Transverse colon (tissue), 4 donors: ENCODE results near the gene DCHS2. TPM values are rescaled to one million over a fixed set of nuclear protein-coding genes. Genes with fewer than 3 reads are reported as not detected.

Source experiments
- DNase-seq: peaks from one replicate; pipeline ENCODE4 v3.0.0-alpha.2; 2019
- H3K27ac ChIP-seq, 4 donors: fragments of 200-600 bp; sonication (generic); 2 replicates each; pipeline ENCODE4 v1.5.1; 2016 to 2018; ENCODE audit warnings: inconsistent platforms in 4 of 4
- H3K27me3 ChIP-seq: fragments of 200-600 bp; sonication (generic); 2 replicates; pipeline ENCODE4 v1.5.1; 2017; ENCODE audit warnings: inconsistent platforms
- H3K36me3 ChIP-seq, 4 donors: fragments of 200-600 bp; sonication (generic); 2 replicates each; pipeline ENCODE4 v1.5.1; 2017 to 2019; ENCODE audit warnings: inconsistent platforms in 4 of 4
- H3K4me1 ChIP-seq, 4 donors: fragments of 200-600 bp; sonication (generic); 2 replicates each; pipeline ENCODE4 v1.5.1; 2017 to 2020; ENCODE audit warnings: inconsistent platforms in 4 of 4
- H3K4me3 ChIP-seq, 4 donors: fragments of 200-600 bp; sonication (generic); 1 replicate in 1 of 4; 2 replicates in 3 of 4; pipeline versions ENCODE4 v1.5.1 to v1.6.1; 2017 to 2019; ENCODE audit warnings: inconsistent platforms in 4 of 4
- H3K9me3 ChIP-seq, 2 donors: fragments of 200-600 bp; sonication (generic); 2 replicates each; pipeline ENCODE4 v1.5.1; 2017 to 2019; ENCODE audit warnings: inconsistent platforms in 2 of 2
- CTCF ChIP-seq, 5 experiments: fragments of 200-600 bp in 3 of 5; fragments of 450-650 bp in 2 of 5; sonication (generic) in 3 of 5; IDR thresholded peaks; 1 replicate in 2 of 5; 2 replicates in 3 of 5; pipeline ENCODE4 v1.5.1; 2016 to 2017; ENCODE audit warnings: antibody characterized with exemption in 5 of 5, inconsistent platforms in 3 of 5, mild to moderate bottlenecking in 2 of 5, moderate library complexity in 1 of 5
- EP300 ChIP-seq: sonication (generic); formaldehyde crosslinking; IDR thresholded peaks from one replicate; pipeline ENCODE4 v1.6.1; 2017; ENCODE audit warnings: antibody characterized with exemption, low read depth
- POLR2A ChIP-seq: fragments of 450-650 bp; IDR thresholded peaks from one replicate; pipeline ENCODE4 v1.6.1; 2016; ENCODE audit warnings: antibody characterized with exemption, mild to moderate bottlenecking, moderate library complexity
- POLR2AphosphoS5 ChIP-seq, 3 donors: sonication (generic); formaldehyde crosslinking; IDR thresholded peaks; one replicate each; pipeline ENCODE4 v1.6.1; 2016; ENCODE audit warnings: antibody characterized with exemption in 3 of 3
- WGBS, 2 donors: methylation state at CpG; one replicate each; pipeline ENCODE4 v1.1.5; 2018; ENCODE audit warnings: low coverage in 1 of 2; 5-methylcytosine and 5-hydroxymethylcytosine counted together
- in situ Hi-C, 4 donors: fragments of 200-750 bp; cut with MboI; loops; one replicate each; pipeline versions ENCODE4 v1.15.0 to v1.15.1; 2017; ENCODE audit warnings: low sequenced_read_pairs in 3 of 4, low pct_ligation_motif_present in 1 of 4, low pct_unique_long_range_greater_than_20kb in 1 of 4
- intact Hi-C: fragments of 100-400 bp; cut with DNase I; formaldehyde crosslinking; loops from one replicate; pipeline ENCODE4 v1.15.1; 2023; ENCODE audit warnings: low total_unique reads
- total RNA-seq, 4 donors: library from RNA; depleted of rRNA; stranded (reverse); fragments of >200 nt; gene quantifications; one replicate each; pipeline ENCODE4 v1.1.0, GENCODE V29; 2016

The DCHS2 gene
- total RNA-seq, 4 donors from 2014 or later: 0.60 to 20.6 (median 2.9) TPM

- Histone ChIP-seq H3K9me3 (no peaks in the 10 kb centered on the region), H3K27ac (no peak overlapping the region), H3K27me3 (no peaks in the 10 kb centered on the region), H3K4me3 (no peak overlapping the region), H3K36me3 (no peaks in the 10 kb centered on the region), H3K4me1 (peaks cover 0 to 20% (median 0%) of the 10 kb centered on the region in 4 donors)
- no peak for DNase-seq
- intact Hi-C loops (no loop called here), in situ Hi-C loops (no loop called here)
- no peak for TF ChIP-seq POLR2A
- TF ChIP-seq POLR2AphosphoS5 (IDR thresholded peaks at IDR 0.05): no peak
- TF ChIP-seq CTCF (IDR thresholded peaks at IDR 0.05): no peak
- TF ChIP-seq EP300: no peak
- 68 to 70% methylated on average over 2 to 4 of the region's 4 CpGs for WGBS, 2 donors
Observed at GRCh38 chr4:154527308-154527707, 35.7 kb upstream of the DCHS2 start.

DNA sequence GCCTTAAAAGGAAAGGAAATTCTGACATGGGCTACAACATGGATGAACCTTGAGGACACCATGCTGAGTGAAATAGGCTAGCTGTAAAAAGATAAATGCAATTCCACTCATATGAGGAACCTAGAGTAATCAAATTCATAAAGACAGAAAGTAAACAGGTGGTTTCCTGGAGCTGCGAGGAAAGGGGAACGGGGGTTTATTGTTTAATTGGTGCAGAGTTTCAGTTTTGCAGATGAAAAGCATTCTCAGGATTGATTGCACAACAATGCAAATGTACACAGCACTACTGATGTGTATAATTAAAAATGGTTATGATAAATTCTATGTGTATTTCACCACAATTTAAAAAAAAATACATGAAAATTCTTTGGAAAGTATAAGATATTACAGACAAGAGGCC is 34.6 kb upstream of the DCHS2 start:
- H3K9me3 ChIP-seq: no peaks in the 10 kb centered on the region
- H3K4me3 ChIP-seq: no peak overlapping the region
- no peak overlapping the region for H3K27ac ChIP-seq
- H3K4me1 ChIP-seq: peaks cover 0 to 20% (median 0%) of the 10 kb centered on the region in 4 donors
- WGBS, 2 donors: 8 to 15% methylated on average over 2 of the region's 2 CpGs
- intact Hi-C loops: no loop called here
- H3K36me3 ChIP-seq: no peaks in the 10 kb centered on the region
- no peak for DNase-seq
- in situ Hi-C loops: no loop called here
- TF ChIP-seq EP300: no peak
- TF ChIP-seq POLR2AphosphoS5 (IDR thresholded peaks at IDR 0.05): no peak
- TF ChIP-seq POLR2A: no peak
- TF ChIP-seq CTCF (IDR thresholded peaks at IDR 0.05): no peak
- H3K27me3 ChIP-seq: no peaks in the 10 kb centered on the region

DNA sequence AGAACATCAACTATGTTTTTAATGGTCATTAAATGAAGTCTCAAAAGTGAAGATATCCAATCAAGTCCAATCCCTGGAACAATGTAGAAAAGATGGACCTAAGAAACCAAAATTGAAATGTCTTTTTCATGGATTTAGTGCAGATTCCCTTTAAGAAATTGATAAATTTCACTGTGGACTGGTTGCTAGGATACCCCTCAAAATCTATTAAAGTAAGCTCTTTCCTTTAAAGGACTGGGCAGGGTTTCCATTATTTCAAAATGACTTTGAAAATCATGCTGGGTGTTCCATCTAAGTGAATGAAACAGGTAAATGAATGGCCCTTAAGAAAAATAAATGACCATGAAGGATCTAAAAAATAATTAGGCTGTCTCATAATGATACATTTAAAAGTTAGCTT is 30.0 kb upstream of the DCHS2 start:
- Histone ChIP-seq H3K27me3 (peaks cover 4% of the 10 kb centered on the region), H3K4me3 (no peak overlapping the region), H3K4me1 (peaks cover 0 to 8% (median 0%) of the 10 kb centered on the region in 4 donors), H3K36me3 (no peaks in the 10 kb centered on the region), H3K27ac (no peak overlapping the region), H3K9me3 (no peaks in the 10 kb centered on the region)
- intact Hi-C loops: no loop called here
- no peak for TF ChIP-seq CTCF (IDR thresholded peaks at IDR 0.05)
- TF ChIP-seq POLR2AphosphoS5 (IDR thresholded peaks at IDR 0.05): no peak
- TF ChIP-seq EP300: no peak
- TF ChIP-seq POLR2A: no peak
- no peak for DNase-seq
- in situ Hi-C loops: loop anchor here in 1 of 4 donors (25.0 kb wide), 1 partner anchor 734 kb away; the partner anchor contains the start of gene SFRP2

GRCh38 chr4:154519214-154519613 is 27.6 kb upstream of the DCHS2 start:
- in situ Hi-C loops (loop anchor here in 1 of 4 donors (25.0 kb wide), 1 partner anchor 732 kb away; the partner anchor contains the start of gene SFRP2), intact Hi-C loops (no loop called here)
- Histone ChIP-seq H3K27ac (no peak overlapping the region), H3K36me3 (no peaks in the 10 kb centered on the region), H3K9me3 (no peaks in the 10 kb centered on the region), H3K4me3 (no peak overlapping the region), H3K27me3 (peaks cover 8% of the 10 kb centered on the region), H3K4me1 (no peaks in the 10 kb centered on the region)
- no peak for DNase-seq
- 78 to 81% methylated on average over 4 of the region's 4 CpGs for WGBS, 2 donors
- no peak for TF ChIP-seq POLR2AphosphoS5 (IDR thresholded peaks at IDR 0.05)
- TF ChIP-seq CTCF (IDR thresholded peaks at IDR 0.05): no peak
- no peak for TF ChIP-seq EP300
- no peak for TF ChIP-seq POLR2A
